ENCODE results near the gene DSC2. TPM values are rescaled to one million over a fixed set of nuclear protein-coding genes. Genes with fewer than 3 reads are reported as not detected.

The DSC2 gene
- 10 to 100 TPM in 6 of 7 donors, 1 to 10 TPM in 1; 8.5 to 18.7 (median 14.6) TPM for total RNA-seq
- 1 to 10 TPM in 1 of 3 donors, under 1 TPM in 2; 0.90 to 1.2 (median 0.91) TPM for polyA plus RNA-seq
- long read RNA-seq, donor 1: 0 reads
- long read RNA-seq, donor 2, full-length matches to known transcripts: 2 of 2 reads
- long read RNA-seq, donor 2, partial matches to known transcripts: 0 of 2 reads
- long read RNA-seq, donor 2, other reads (novel, unspliced or antisense): 0 of 2 reads

- peak within 1 kb of the TSS; percentile 27 to 72 (median 44) for H3K4me3 ChIP-seq
- peaks cover 0 to 8% (median 0%) of the 10 kb centered on the region in 8 donors for H3K9me3 ChIP-seq
- peaks cover 0 to 51% (median 17%) of the 10 kb centered on the region in 7 donors for H3K27me3 ChIP-seq (replicated peaks in 1 of 7)
- peak within 1 kb of the TSS in 7 of 8 donors; percentile 23 to 90 (median 68) for H3K27ac ChIP-seq
- 4 to 23% (median 9%) methylated on average over 17 to 44 of the region's 44 CpGs for WGBS, 5 donors
- peak; percentile 86 for DNase-seq
- no peaks in the 10 kb centered on the region for H3K36me3 ChIP-seq
- TF ChIP-seq POLR2AphosphoS5 (IDR thresholded peaks at IDR 0.05) (peak in 2 of 3 donors; percentile 39 to 61), CTCF (IDR thresholded peaks at IDR 0.05 in 8 of 11, conservative IDR thresholded peaks at IDR 0.05 in 3 of 11) (no peak)
- intact Hi-C loops (cut with DNase I; ENCODE audit: low total_unique reads): no loop called here
- H3K4me1 ChIP-seq: peaks cover 0 to 25% (median 0%) of the 10 kb centered on the region in 6 donors
These were observed at the start of gene DSC2 for GRCh38 chr18:31102025-31102684. Gene DSC2, minus strand, starts transcription at chr18:31102421. Its CDS starts 450 bp downstream, at chr18:31101971.

- no peak for TF ChIP-seq POLR2A (IDR thresholded peaks at IDR 0.05)
- no peak for TF ChIP-seq POLR2AphosphoS5 (IDR thresholded peaks at IDR 0.05)
- TF ChIP-seq CTCF (IDR thresholded peaks at IDR 0.05 in 8 of 11, conservative IDR thresholded peaks at IDR 0.05 in 3 of 11): no peak
- no peak for DNase-seq
- H3K27ac ChIP-seq: no peak overlapping the region
- no peaks in the 10 kb centered on the region for H3K9me3 ChIP-seq
- no peaks in the 10 kb centered on the region for H3K4me1 ChIP-seq
- no peak overlapping the region for H3K4me3 ChIP-seq
- 53 to 85% (median 69%) methylated on average over 3 of the region's 3 CpGs for WGBS, 5 donors
- intact Hi-C loops (cut with DNase I; ENCODE audit: low total_unique reads): no loop called here
- no peaks in the 10 kb centered on the region for H3K27me3 ChIP-seq (replicated peaks in 1 of 7)
- no peaks in the 10 kb centered on the region for H3K36me3 ChIP-seq
These were observed 47.1 kb upstream of the DSC2 start for GRCh38 chr18:31149351-31149750.

GRCh38 chr18:31148600-31148999 lies 46.4 kb upstream of the DSC2 start:
- Histone ChIP-seq H3K27me3 (replicated peaks in 1 of 7) (no peaks in the 10 kb centered on the region), H3K4me3 (no peak overlapping the region), H3K9me3 (no peaks in the 10 kb centered on the region), H3K27ac (no peak overlapping the region), H3K36me3 (no peaks in the 10 kb centered on the region), H3K4me1 (no peaks in the 10 kb centered on the region)
- 48 to 76% (median 53%) methylated on average over 3 of the region's 3 CpGs for WGBS, 5 donors
- DNase-seq: no peak
- intact Hi-C loops (cut with DNase I; ENCODE audit: low total_unique reads): no loop called here
- no peak for TF ChIP-seq CTCF (IDR thresholded peaks at IDR 0.05 in 8 of 11, conservative IDR thresholded peaks at IDR 0.05 in 3 of 11)
- no peak for TF ChIP-seq POLR2AphosphoS5 (IDR thresholded peaks at IDR 0.05)
- no peak for TF ChIP-seq POLR2A (IDR thresholded peaks at IDR 0.05)

GRCh38 chr18:31146809-31147208 lies 44.6 kb upstream of the DSC2 start:
- no peak for TF ChIP-seq POLR2AphosphoS5 (IDR thresholded peaks at IDR 0.05)
- no peak for TF ChIP-seq CTCF (IDR thresholded peaks at IDR 0.05 in 8 of 11, conservative IDR thresholded peaks at IDR 0.05 in 3 of 11)
- TF ChIP-seq POLR2A (IDR thresholded peaks at IDR 0.05): no peak
- no peaks in the 10 kb centered on the region for H3K4me1 ChIP-seq
- no peaks in the 10 kb centered on the region for H3K36me3 ChIP-seq
- no peak for DNase-seq
- H3K4me3 ChIP-seq: no peak overlapping the region
- H3K27ac ChIP-seq: no peak overlapping the region
- intact Hi-C loops (cut with DNase I; ENCODE audit: low total_unique reads): no loop called here
- no peaks in the 10 kb centered on the region for H3K27me3 ChIP-seq (replicated peaks in 1 of 7)
- no peaks in the 10 kb centered on the region for H3K9me3 ChIP-seq
